GM12872 (cell line): ENCODE results near the gene DAB2.

ENCODE experiments used
- TF ChIP-seq, protein P1 (sequence below): IDR thresholded peaks from 3 replicates; pipeline ENCODE4 v1.5.1; 2011; ENCODE audit warnings: low read depth, mild to moderate bottlenecking, low read length, moderate library complexity; ENCODE audit not compliant: insufficient read depth

The DAB2 gene

DNA sequence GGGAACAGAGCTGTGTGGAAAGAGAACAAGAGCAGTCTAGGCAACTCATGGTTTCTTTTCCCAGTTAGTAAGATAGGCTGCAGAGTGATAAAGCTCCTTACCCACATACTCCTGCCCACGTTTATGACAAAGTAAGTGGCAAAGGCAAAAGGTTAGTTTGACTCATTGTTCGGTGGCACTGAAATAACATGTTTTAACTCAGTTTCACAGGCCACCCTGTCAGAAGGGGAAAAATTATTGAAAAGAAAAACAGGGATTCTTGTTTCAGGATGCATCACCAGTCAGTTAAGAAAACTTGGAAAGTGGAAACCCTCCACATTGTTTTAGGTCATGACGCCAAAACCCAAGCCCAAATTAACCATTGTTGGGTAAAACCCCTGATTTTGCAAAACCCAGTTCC lies 22.3 kb upstream of the DAB2 start:
- TF ChIP-seq, protein P1, sequence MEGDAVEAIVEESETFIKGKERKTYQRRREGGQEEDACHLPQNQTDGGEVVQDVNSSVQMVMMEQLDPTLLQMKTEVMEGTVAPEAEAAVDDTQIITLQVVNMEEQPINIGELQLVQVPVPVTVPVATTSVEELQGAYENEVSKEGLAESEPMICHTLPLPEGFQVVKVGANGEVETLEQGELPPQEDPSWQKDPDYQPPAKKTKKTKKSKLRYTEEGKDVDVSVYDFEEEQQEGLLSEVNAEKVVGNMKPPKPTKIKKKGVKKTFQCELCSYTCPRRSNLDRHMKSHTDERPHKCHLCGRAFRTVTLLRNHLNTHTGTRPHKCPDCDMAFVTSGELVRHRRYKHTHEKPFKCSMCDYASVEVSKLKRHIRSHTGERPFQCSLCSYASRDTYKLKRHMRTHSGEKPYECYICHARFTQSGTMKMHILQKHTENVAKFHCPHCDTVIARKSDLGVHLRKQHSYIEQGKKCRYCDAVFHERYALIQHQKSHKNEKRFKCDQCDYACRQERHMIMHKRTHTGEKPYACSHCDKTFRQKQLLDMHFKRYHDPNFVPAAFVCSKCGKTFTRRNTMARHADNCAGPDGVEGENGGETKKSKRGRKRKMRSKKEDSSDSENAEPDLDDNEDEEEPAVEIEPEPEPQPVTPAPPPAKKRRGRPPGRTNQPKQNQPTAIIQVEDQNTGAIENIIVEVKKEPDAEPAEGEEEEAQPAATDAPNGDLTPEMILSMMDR = no peak

DNA sequence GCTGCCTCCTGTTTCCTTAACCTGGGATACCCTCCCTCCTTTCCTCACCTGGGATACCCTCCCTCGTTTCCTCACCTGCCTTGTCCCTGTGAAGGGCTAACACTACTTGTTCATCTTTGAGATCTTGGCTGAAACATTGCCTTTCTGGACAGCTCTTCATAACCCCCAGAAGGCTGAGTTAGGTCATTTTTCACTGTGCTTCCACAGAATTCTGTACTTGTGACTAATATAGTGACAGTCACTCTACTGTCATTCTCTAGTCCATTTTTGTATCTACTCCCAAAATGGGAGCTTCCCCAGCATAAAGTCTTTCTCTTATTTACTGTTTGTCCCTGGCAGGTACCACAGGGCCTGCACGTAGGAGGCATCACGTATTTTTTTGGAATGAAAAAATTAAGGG lies 21.5 kb upstream of the DAB2 start:
- TF ChIP-seq, protein P1 = no peak

DNA sequence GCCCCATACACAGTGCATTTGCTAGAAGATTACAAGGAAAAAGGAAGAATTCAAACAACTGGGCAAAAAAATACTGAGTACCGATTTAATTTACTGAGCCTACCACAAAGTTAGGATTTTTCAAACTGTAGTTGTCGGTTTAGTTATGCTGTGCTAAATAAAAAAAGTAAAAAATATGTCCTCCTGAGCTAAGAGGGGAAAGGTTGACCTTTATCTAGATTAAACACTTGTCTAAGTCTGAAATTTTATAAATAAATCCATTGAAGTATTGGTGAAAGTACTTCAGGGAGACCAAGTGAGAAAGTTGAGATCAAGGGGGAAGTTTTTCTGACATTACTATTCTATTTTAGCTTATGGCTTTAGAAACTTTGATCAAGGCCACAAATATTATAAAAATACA lies 19.1 kb upstream of the DAB2 start:
- TF ChIP-seq, protein P1 = no peak

DNA sequence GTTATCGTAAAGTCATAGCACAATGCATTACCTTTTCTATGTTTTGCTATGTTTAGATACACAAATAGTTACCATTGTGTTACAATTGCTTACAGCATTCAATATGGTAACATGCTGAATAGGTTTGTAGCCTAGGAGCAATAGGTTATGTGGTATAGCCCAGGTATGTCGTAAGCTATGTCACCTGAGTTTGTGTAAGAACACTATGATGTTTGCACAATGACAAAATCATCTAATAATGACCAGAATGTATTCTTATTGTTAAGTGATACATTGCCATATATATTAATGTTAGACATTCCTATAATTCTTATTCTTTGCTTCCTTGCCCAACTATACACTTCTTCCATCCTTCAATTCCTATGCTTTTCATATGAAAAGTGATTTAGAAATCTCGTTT lies 18.2 kb upstream of the DAB2 start:
- TF ChIP-seq, protein P1 = no peak

DNA sequence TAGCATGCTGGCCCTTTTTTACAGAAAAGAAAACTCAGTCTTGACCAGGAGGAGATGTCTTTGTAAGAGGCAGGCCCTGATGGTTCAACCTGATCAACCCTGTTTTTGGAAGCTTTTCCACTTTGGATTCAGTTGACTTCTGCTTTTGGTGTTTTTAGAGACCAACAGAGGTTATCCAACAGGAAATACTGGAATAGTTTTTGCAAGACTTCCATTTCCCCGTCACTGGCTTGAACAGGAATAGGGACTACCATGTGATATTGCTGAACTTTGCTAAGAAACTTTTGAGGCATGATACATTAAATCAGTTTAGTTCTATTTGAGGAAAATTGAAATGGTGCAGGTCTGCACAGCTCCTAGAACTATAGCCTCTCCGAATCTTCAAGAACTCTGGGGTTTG lies 17.1 kb upstream of the DAB2 start:
- TF ChIP-seq, protein P1 = no peak

DNA sequence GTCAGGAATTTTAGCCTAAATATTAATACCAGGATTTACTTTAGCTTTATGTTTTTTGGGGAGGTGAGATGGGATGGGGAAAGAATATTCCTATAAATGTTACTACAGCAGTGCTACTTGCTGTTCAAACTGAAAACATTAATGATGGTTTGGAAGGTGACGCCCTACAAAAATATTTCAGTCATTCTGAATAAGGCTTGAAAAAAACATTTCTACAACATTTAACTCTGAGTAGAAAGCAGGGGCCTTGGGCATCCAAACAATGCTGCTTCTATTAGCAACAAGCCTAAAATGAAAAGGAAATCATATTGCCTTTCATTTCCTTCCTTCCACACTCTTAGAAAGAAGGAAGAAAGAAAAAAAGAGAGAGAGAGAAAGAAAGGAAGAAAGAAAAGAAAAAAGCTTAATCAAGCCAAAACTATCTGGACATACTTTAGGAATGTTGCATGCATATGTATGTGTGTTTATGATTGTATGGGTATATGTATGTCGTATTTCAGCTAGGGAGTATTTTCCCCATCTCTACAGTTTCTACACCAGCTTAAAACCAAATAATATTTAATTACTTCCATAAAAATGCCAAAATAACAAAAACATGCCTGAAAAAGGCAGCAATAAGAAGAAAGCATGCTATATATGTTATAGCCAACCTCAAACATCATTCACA lies 16.3 kb upstream of the DAB2 start:
- TF ChIP-seq, protein P1 = no peak

DNA sequence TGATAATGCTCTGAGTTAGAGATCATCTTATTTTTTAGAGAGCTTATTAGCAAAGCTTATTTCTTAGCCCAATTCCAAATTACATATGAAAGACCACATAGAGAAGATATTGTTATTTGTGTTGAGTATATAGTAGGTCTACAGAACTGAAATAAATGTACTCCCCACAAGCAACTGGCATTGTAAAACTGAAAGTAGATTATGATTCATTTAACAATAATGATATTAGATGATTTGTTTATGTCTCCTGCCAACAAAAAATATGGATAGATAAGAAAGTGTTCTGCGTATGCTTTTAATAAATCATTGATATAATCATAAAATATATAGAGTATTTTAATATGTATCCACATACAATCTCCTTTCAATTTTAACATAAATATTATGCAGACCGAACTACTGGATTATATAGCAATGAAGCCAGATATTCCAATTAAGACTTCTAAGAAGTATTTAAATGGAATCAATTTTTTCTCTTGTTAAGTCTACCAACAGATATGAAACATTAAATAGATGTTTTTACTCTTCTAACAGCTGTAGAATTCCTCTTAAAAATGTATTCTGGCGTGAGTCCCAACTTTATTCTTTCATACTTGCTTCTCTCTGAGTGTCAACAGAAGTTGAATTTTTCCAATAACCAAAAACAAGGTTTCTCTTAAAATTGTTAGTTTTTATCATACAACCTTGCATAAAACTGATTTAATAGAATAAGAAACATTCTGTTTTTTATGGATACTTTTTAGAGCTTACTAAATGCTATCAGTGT lies 15.6 kb upstream of the DAB2 start:
- TF ChIP-seq, protein P1 = no peak
